Naive thymus-derived CD4-positive, alpha-beta T cell (primary cell): ENCODE data around the gene ABHD2. TPM values are rescaled to one million over a fixed set of nuclear protein-coding genes. Genes with fewer than 3 reads are reported as not detected.
A peak's percentile ranks its signal among the peaks of the same experiment; 100 is the strongest.
"Not testable (repeated sequence)": the region's sequence is repeated elsewhere in the genome, so short reads cannot be mapped to it uniquely, and the experiment has no call there.

Experiments used
- ATAC-seq: fragments of 150-1000 bp; cut with Tn5 transposase; 2 replicates; pipeline ENCODE4 v1.10.0; 2021; ENCODE audit warnings: mild to moderate bottlenecking, moderate library complexity
- CTCF ChIA-PET: fragments of 350-600 bp; sonication (Branson Sonifier 250); formaldehyde crosslinking; loops from one replicate; lab custom pipeline; 2021; ENCODE audit warnings: antibody characterized with exemption; lab: Charles Lee
- POLR2A ChIA-PET: fragments of 350-600 bp; sonication (Branson Sonifier 250); formaldehyde crosslinking; loops from one replicate; lab custom pipeline; 2021; ENCODE audit warnings: antibody characterized with exemption, inconsistent platforms; lab: Charles Lee
- DNase-seq, 9 donors: peaks; one replicate each; pipeline versions ENCODE4 v3.0.0 to v3.0.0-alpha.2; 2020 to 2022; ENCODE audit warnings: mixed read lengths in 1 of 9
- H3K27ac ChIP-seq: one replicate; pipeline ENCODE4 v1.7.0; 2013; ENCODE audit warnings: mild to moderate bottlenecking, low read depth, low read length, moderate library complexity
- H3K27me3 ChIP-seq, 2 donors: one replicate each; pipeline ENCODE4 v1.7.0; 2013; ENCODE audit warnings: low read length in 2 of 2, mild to moderate bottlenecking in 2 of 2, moderate library complexity in 2 of 2; ENCODE audit not compliant: control insufficient read depth in 2 of 2, insufficient read depth in 2 of 2
- H3K36me3 ChIP-seq, 3 experiments: 1 replicate in 2 of 3; 2 replicates in 1 of 3; pipeline ENCODE4 v1.7.0; 2013; ENCODE audit warnings: low read length in 3 of 3, mild to moderate bottlenecking in 3 of 3, moderate library complexity in 1 of 3; ENCODE audit not compliant: insufficient read depth in 3 of 3, control insufficient read depth in 2 of 3
- H3K4me1 ChIP-seq, 2 donors: one replicate each; pipeline ENCODE4 v1.7.0; 2013; ENCODE audit warnings: low read length in 2 of 2, mild to moderate bottlenecking in 2 of 2, moderate library complexity in 1 of 2; ENCODE audit not compliant: control insufficient read depth in 2 of 2, insufficient read depth in 2 of 2
- H3K4me3 ChIP-seq: 2 replicates; pipeline ENCODE4 v1.7.0; 2013; ENCODE audit warnings: mild to moderate bottlenecking, low read length
- H3K9me3 ChIP-seq, 3 experiments: 1 replicate in 2 of 3; 2 replicates in 1 of 3; pipeline ENCODE4 v1.7.0; 2013; ENCODE audit warnings: low read length in 3 of 3; ENCODE audit not compliant: control insufficient read depth in 2 of 3
- H3K27ac Mint-ChIP-seq, 9 donors: one replicate each; pipeline ENCODE4 v1.8.0; 2020 to 2022; ENCODE audit warnings: mixed read lengths in 9 of 9, mild to moderate bottlenecking in 8 of 9, moderate library complexity in 5 of 9, inconsistent platforms in 2 of 9
- H3K27me3 Mint-ChIP-seq, 5 donors: one replicate each; pipeline ENCODE4 v1.8.0; 2021 to 2022; ENCODE audit warnings: mixed read lengths in 5 of 5, mild to moderate bottlenecking in 1 of 5
- H3K36me3 Mint-ChIP-seq, 5 donors: one replicate each; pipeline ENCODE4 v1.8.0; 2020 to 2022; ENCODE audit warnings: mixed read lengths in 5 of 5, mild to moderate bottlenecking in 3 of 5, inconsistent platforms in 1 of 5
- H3K4me1 Mint-ChIP-seq, 7 donors: one replicate each; pipeline ENCODE4 v1.8.0; 2020 to 2022; ENCODE audit warnings: mixed read lengths in 7 of 7, mild to moderate bottlenecking in 3 of 7, inconsistent platforms in 1 of 7
- H3K4me3 Mint-ChIP-seq, 10 donors: one replicate each; pipeline ENCODE4 v1.8.0; 2020 to 2022; ENCODE audit warnings: mild to moderate bottlenecking in 10 of 10, mixed read lengths in 10 of 10, moderate library complexity in 6 of 10, inconsistent platforms in 2 of 10
- H3K9me3 Mint-ChIP-seq, 11 donors: one replicate each; pipeline ENCODE4 v1.8.0; 2020 to 2022; ENCODE audit warnings: mixed read lengths in 11 of 11, mild to moderate bottlenecking in 4 of 11, inconsistent platforms in 1 of 11, moderate library complexity in 1 of 11
- intact Hi-C, 2 donors: fragments of 100-400 bp; cut with micrococcal nuclease; formaldehyde crosslinking; loops; one replicate each; pipeline ENCODE4 v1.15.1; 2023
- polyA plus RNA-seq, 2 donors: library from polyadenylated mRNA; unstranded; fragments of 300-500 nt; fragmentation: Illumina TruSeq; gene quantifications; one replicate each; pipeline ENCODE4 v1.2.3, GENCODE V29; 2021
- total RNA-seq, 6 experiments: library from RNA in 5 of 6; stranded (reverse) in 5 of 6; gene quantifications; 1 replicate in 5 of 6; 2 replicates in 1 of 6; pipeline ENCODE4 v1.2.3 and lab custom pipeline; 2021 to 2026

The ABHD2 gene
- total and polyA plus RNA-seq, 7 experiments from 2014 or later: 19.4 to 85.0 (median 63.6) TPM

- Mint-ChIP-seq H3K27ac (peak overlapping the region in 3 of 9 donors; percentile 32 to 58 (median 58)), H3K27me3 (no peaks in the 10 kb centered on the region), H3K36me3 (peaks cover 16 to 63% (median 27%) of the 10 kb centered on the region in 5 donors), H3K4me1 (peaks cover 0 to 11% (median 7%) of the 10 kb centered on the region in 7 donors), H3K4me3 (no peak overlapping the region), H3K9me3 (no peaks in the 10 kb centered on the region)
- ChIA-PET CTCF (interaction anchor here (0.6 to 0.7 kb wide), 3 partner anchors 60 to 640 kb away, joined by 3 read pairs; no protein-coding TSS in a partner anchor), POLR2A (no interaction called here)
- no peak for DNase-seq
- no peak overlapping the region for H3K4me3 ChIP-seq
- H3K36me3 ChIP-seq: peaks cover 6 to 73% (median 12%) of the 10 kb centered on the region in 3 experiments
- ATAC-seq: peak; percentile 41
- intact Hi-C loops: no loop called here
- no peak overlapping the region for H3K27ac ChIP-seq
- H3K9me3 ChIP-seq: no peaks in the 10 kb centered on the region
- no peaks in the 10 kb centered on the region for H3K4me1 ChIP-seq
- H3K27me3 ChIP-seq: no peaks in the 10 kb centered on the region
These were observed 29.5 kb downstream of the ABHD2 start for GRCh38 chr15:89117790-89118189.

GRCh38 chr15:89118481-89118989 lies 30.3 kb downstream of the ABHD2 start:
- no peak overlapping the region for H3K27ac ChIP-seq
- Mint-ChIP-seq H3K4me1 (peaks cover 0 to 7% (median 2%) of the 10 kb centered on the region in 7 donors), H3K27me3 (no peaks in the 10 kb centered on the region), H3K36me3 (peaks cover 18 to 62% (median 27%) of the 10 kb centered on the region in 5 donors), H3K27ac (no peak overlapping the region), H3K9me3 (no peaks in the 10 kb centered on the region), H3K4me3 (no peak overlapping the region)
- H3K4me3 ChIP-seq: no peak overlapping the region
- no peaks in the 10 kb centered on the region for H3K4me1 ChIP-seq
- H3K9me3 ChIP-seq: no peaks in the 10 kb centered on the region
- intact Hi-C loops: no loop called here
- POLR2A ChIA-PET: no interaction called here
- CTCF ChIA-PET: interaction anchor here (0.6 to 0.7 kb wide), 2 partner anchors 61 to 641 kb away, joined by 3 read pairs; no protein-coding TSS in a partner anchor
- no peak for DNase-seq
- H3K27me3 ChIP-seq: no peaks in the 10 kb centered on the region
- no peak for ATAC-seq
- peaks cover 6 to 77% (median 12%) of the 10 kb centered on the region in 3 experiments for H3K36me3 ChIP-seq

GRCh38 chr15:89119489-89120478 lies 31.5 kb downstream of the ABHD2 start:
- Histone ChIP-seq H3K4me1 (no peaks in the 10 kb centered on the region), H3K4me3 (no peak overlapping the region), H3K36me3 (peaks cover 6 to 74% (median 12%) of the 10 kb centered on the region in 3 experiments), H3K27ac (no peak overlapping the region), H3K27me3 (no peaks in the 10 kb centered on the region), H3K9me3 (no peaks in the 10 kb centered on the region)
- Mint-ChIP-seq H3K9me3 (no peaks in the 10 kb centered on the region), H3K27me3 (no peaks in the 10 kb centered on the region), H3K27ac (peak overlapping the region in 2 of 9 donors; percentile 3 to 57), H3K4me3 (no peak overlapping the region), H3K36me3 (peaks cover 18 to 60% (median 25%) of the 10 kb centered on the region in 5 donors), H3K4me1 (peaks cover 0 to 10% (median 0%) of the 10 kb centered on the region in 7 donors)
- ChIA-PET CTCF (interaction anchor here (1.1 kb wide), 1 partner anchor 9 kb away, joined by 3 read pairs; no protein-coding TSS in a partner anchor), POLR2A (interaction anchor here (1.1 kb wide), 1 partner anchor 29 kb away, joined by 3 read pairs; no protein-coding TSS in a partner anchor)
- DNase-seq (no peak), ATAC-seq (no peak)
- intact Hi-C loops: no loop called here

- H3K9me3 ChIP-seq, DNase-seq, H3K27me3 Mint-ChIP-seq, H3K27ac ChIP-seq, ATAC-seq, H3K27me3 ChIP-seq, H3K4me3 ChIP-seq, H3K4me3 Mint-ChIP-seq, H3K4me1 Mint-ChIP-seq, H3K9me3 Mint-ChIP-seq, H3K4me1 ChIP-seq, H3K27ac Mint-ChIP-seq, intact Hi-C loops: not testable (repeated sequence)
- H3K36me3 Mint-ChIP-seq: peaks cover 18 to 63% (median 22%) of the 10 kb centered on the region in 5 donors
- POLR2A ChIA-PET: interaction anchor here (1.1 kb wide), 1 partner anchor 29 kb away, joined by 3 read pairs; no protein-coding TSS in a partner anchor
- CTCF ChIA-PET: interaction anchor here (1.1 kb wide), 2 partner anchors 8 to 29 kb away, joined by 3 to 4 read pairs; no protein-coding TSS in a partner anchor
- peaks cover 6 to 76% (median 12%) of the 10 kb centered on the region in 3 experiments for H3K36me3 ChIP-seq
These were observed 32.3 kb downstream of the ABHD2 start for GRCh38 chr15:89120479-89121000.

GRCh38 chr15:89121414-89121813 lies 33.2 kb downstream of the ABHD2 start:
- peaks cover 22 to 63% (median 29%) of the 10 kb centered on the region in 5 donors for H3K36me3 Mint-ChIP-seq
- Histone ChIP-seq H3K36me3 (peaks cover 6 to 74% (median 6%) of the 10 kb centered on the region in 3 experiments), H3K4me3 (no peak overlapping the region), H3K4me1 (no peaks in the 10 kb centered on the region), H3K27me3 (no peaks in the 10 kb centered on the region), H3K27ac (no peak overlapping the region), H3K9me3 (no peaks in the 10 kb centered on the region)
- CTCF ChIA-PET: interaction anchor here (1.1 kb wide), 2 partner anchors 30 to 45 kb away, joined by 3 to 4 read pairs; no protein-coding TSS in a partner anchor
- DNase-seq: no peak
- POLR2A ChIA-PET: no interaction called here
- H3K4me3 Mint-ChIP-seq: no peak overlapping the region
- ATAC-seq: no peak
- H3K27ac Mint-ChIP-seq: no peak overlapping the region
- H3K4me1 Mint-ChIP-seq: peaks cover 0 to 5% (median 0%) of the 10 kb centered on the region in 7 donors
- intact Hi-C loops: no loop called here
- H3K9me3 Mint-ChIP-seq: no peaks in the 10 kb centered on the region
- H3K27me3 Mint-ChIP-seq: no peaks in the 10 kb centered on the region

- Histone ChIP-seq H3K4me1 (no peaks in the 10 kb centered on the region), H3K27me3 (no peaks in the 10 kb centered on the region), H3K4me3 (no peak overlapping the region), H3K36me3 (peaks cover 4 to 63% (median 6%) of the 10 kb centered on the region in 3 experiments), H3K9me3 (no peaks in the 10 kb centered on the region), H3K27ac (no peak overlapping the region)
- POLR2A ChIA-PET: interaction anchor here (0.9 kb wide), 1 partner anchor 36 kb away, joined by 3 read pairs; no protein-coding TSS in a partner anchor
- H3K27me3 Mint-ChIP-seq: no peaks in the 10 kb centered on the region
- H3K4me1 Mint-ChIP-seq: peaks cover 0 to 5% (median 0%) of the 10 kb centered on the region in 7 donors
- DNase-seq: no peak
- H3K27ac Mint-ChIP-seq: no peak overlapping the region
- peaks cover 17 to 55% (median 25%) of the 10 kb centered on the region in 5 donors for H3K36me3 Mint-ChIP-seq
- H3K4me3 Mint-ChIP-seq: no peak overlapping the region
- H3K9me3 Mint-ChIP-seq: no peaks in the 10 kb centered on the region
- CTCF ChIA-PET: interaction anchor here (0.7 to 1.1 kb wide), 3 partner anchors 31 to 218 kb away, joined by 3 read pairs; no protein-coding TSS in a partner anchor
- intact Hi-C loops: no loop called here
- ATAC-seq: no peak
These were observed 34.4 kb downstream of the ABHD2 start for GRCh38 chr15:89122505-89123180.
